ENCODE data around the gene BRCA1.

Gene BRCA1

DNA sequence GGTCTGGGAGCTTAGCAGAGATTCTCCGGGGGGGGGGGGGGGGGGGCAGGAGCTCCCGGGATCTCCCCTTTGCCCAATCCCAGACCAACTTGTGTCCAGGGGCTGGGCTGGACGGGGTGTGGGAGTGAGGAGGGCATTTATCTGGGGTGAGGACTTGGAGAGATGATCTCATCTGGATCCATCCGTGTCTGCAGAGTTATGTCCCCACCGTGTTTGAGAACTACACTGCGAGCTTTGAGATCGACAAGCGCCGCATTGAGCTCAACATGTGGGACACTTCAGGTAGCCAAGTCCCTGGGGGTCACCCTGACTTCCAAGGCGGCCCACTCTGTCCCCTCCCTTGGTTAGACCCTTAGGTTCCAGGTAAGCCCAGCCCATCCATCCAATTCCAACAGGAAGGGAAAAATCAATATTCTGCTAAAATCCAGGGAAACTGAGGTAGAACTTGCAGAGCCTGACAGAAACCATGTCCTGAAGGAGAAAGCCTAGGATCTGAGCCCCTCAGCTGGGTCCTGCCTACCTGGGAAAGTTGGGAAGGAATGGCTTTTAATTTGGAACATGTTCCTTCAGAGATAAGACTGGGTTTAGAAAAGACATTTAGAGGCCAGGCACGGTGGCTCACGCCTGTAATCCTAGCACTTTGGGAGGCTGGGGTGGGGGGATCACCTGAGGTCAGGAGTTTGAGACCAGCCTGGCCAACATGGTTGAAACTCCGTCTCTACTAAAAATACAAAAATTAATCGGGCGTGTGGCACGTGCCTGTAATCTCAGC is 99.2 kb downstream of the BRCA1 start:
- no peak for TF ChIP-seq CTCF (IDR thresholded peaks at IDR 0.05; ENCODE audit: control insufficient read depth, insufficient read depth, low read depth, low read length, missing control alignments)
- H3K4me3 ChIP-seq (ENCODE audit: control insufficient read depth, low read depth, low read length): no peak overlapping the region
- no peak for DNase-seq (ENCODE audit: low read depth)

- H3K4me3 ChIP-seq (ENCODE audit: control insufficient read depth, low read depth, low read length): peak overlapping the region; percentile 26
- no peak for TF ChIP-seq CTCF (IDR thresholded peaks at IDR 0.05; ENCODE audit: control insufficient read depth, insufficient read depth, low read depth, low read length, missing control alignments)
- DNase-seq (ENCODE audit: low read depth): no peak
These were observed 99.9 kb downstream of the BRCA1 start for GRCh38 chr17:43025290-43025657.

- TF ChIP-seq CTCF (IDR thresholded peaks at IDR 0.05; ENCODE audit: control insufficient read depth, insufficient read depth, low read depth, low read length, missing control alignments): peak; percentile 88
- H3K4me3 ChIP-seq (ENCODE audit: control insufficient read depth, low read depth, low read length): peak within 1 kb of the TSS; percentile 56
- peak; percentile 83 for DNase-seq (ENCODE audit: low read depth)
These were observed 100.5 kb downstream of the BRCA1 start, which contains the start of gene RND2 for GRCh38 chr17:43024407-43025289. RND2 (plus strand) TSS chr17:43025231; CDS start chr17:43025348, 117 bp downstream.

- TF ChIP-seq CTCF (IDR thresholded peaks at IDR 0.05; ENCODE audit: control insufficient read depth, insufficient read depth, low read depth, low read length, missing control alignments): no peak
- H3K4me3 ChIP-seq (ENCODE audit: control insufficient read depth, low read depth, low read length): peak within 1 kb of the TSS; percentile 93
- DNase-seq (ENCODE audit: low read depth): no peak
These were observed 103.2 kb downstream of the BRCA1 start, which contains the start of gene VAT1 for GRCh38 chr17:43021741-43022512. VAT1 (minus strand) TSS chr17:43022385; CDS start chr17:43022322, 63 bp downstream.

DNA sequence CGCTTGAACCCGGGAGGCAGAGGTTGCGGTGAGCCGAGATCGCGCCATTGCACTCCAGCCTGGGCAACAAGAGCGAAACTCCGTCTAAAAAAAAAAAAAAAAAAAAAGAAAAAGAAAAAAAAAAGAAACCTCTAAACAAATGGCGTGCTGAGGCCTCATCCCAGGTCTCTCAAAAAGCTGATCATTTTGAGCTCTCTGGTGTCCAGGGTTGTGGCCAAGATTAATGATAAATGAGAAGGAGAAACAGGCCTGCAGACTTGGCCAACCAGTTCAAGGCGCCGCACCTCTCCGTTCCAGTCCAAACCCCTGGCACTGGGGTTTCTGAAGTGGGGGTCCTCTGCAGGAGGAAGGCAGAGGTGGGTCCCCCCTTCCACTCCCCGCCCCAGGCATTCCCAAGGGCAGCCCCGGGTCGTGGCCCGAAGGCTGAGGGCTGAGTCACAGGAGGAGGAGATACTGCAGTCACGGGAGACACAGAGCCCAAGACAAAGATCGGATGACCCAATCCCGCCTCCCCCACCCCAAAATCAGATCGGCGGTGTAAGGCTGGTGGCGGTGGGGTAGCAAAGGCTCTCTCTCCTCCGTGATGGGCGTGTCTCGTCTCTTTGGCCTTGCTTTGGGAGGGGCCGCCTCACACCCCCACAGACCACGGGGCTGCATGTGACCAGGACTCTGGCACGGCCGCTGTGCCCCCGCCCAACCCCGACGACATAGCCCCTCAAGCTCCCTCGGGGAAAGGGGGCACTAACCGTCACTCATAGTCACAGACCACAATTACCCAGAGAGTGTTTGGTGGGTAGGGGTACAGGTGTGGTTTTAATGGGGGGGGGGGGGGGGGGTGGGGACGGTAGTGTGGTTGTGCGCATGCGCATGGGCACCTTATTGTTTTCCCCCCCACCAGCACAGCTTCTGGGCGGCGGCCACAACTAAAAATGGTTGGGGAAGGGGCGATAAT is 104.1 kb downstream of the BRCA1 start:
- DNase-seq (ENCODE audit: low read depth): no peak
- no peak for TF ChIP-seq CTCF (IDR thresholded peaks at IDR 0.05; ENCODE audit: control insufficient read depth, insufficient read depth, low read depth, low read length, missing control alignments)
- peak overlapping the region; percentile 93 for H3K4me3 ChIP-seq (ENCODE audit: control insufficient read depth, low read depth, low read length)
